Naive thymus-derived CD4-positive, alpha-beta T cell (primary cell): ENCODE data around the gene GLDN. TPM values are rescaled to one million over a fixed set of nuclear protein-coding genes. Genes with fewer than 3 reads are reported as not detected.
"Not testable (repeated sequence)": the region's sequence is repeated elsewhere in the genome, so short reads cannot be mapped to it uniquely, and the experiment has no call there.

Experiments used
- ATAC-seq: fragments of 150-1000 bp; cut with Tn5 transposase; 2 replicates; pipeline ENCODE4 v1.10.0; 2021; ENCODE audit warnings: mild to moderate bottlenecking, moderate library complexity
- CTCF ChIA-PET: fragments of 350-600 bp; sonication (Branson Sonifier 250); formaldehyde crosslinking; loops from one replicate; lab custom pipeline; 2021; ENCODE audit warnings: antibody characterized with exemption; lab: Charles Lee
- POLR2A ChIA-PET: fragments of 350-600 bp; sonication (Branson Sonifier 250); formaldehyde crosslinking; loops from one replicate; lab custom pipeline; 2021; ENCODE audit warnings: antibody characterized with exemption, inconsistent platforms; lab: Charles Lee
- DNase-seq, 9 donors: peaks; one replicate each; pipeline versions ENCODE4 v3.0.0 to v3.0.0-alpha.2; 2020 to 2022; ENCODE audit warnings: mixed read lengths in 1 of 9
- H3K27ac ChIP-seq: one replicate; pipeline ENCODE4 v1.7.0; 2013; ENCODE audit warnings: mild to moderate bottlenecking, low read depth, low read length, moderate library complexity
- H3K27me3 ChIP-seq, 2 donors: one replicate each; pipeline ENCODE4 v1.7.0; 2013; ENCODE audit warnings: low read length in 2 of 2, mild to moderate bottlenecking in 2 of 2, moderate library complexity in 2 of 2; ENCODE audit not compliant: control insufficient read depth in 2 of 2, insufficient read depth in 2 of 2
- H3K36me3 ChIP-seq, 3 experiments: 1 replicate in 2 of 3; 2 replicates in 1 of 3; pipeline ENCODE4 v1.7.0; 2013; ENCODE audit warnings: low read length in 3 of 3, mild to moderate bottlenecking in 3 of 3, moderate library complexity in 1 of 3; ENCODE audit not compliant: insufficient read depth in 3 of 3, control insufficient read depth in 2 of 3
- H3K4me1 ChIP-seq, 2 donors: one replicate each; pipeline ENCODE4 v1.7.0; 2013; ENCODE audit warnings: low read length in 2 of 2, mild to moderate bottlenecking in 2 of 2, moderate library complexity in 1 of 2; ENCODE audit not compliant: control insufficient read depth in 2 of 2, insufficient read depth in 2 of 2
- H3K4me3 ChIP-seq: 2 replicates; pipeline ENCODE4 v1.7.0; 2013; ENCODE audit warnings: mild to moderate bottlenecking, low read length
- H3K9me3 ChIP-seq, 3 experiments: 1 replicate in 2 of 3; 2 replicates in 1 of 3; pipeline ENCODE4 v1.7.0; 2013; ENCODE audit warnings: low read length in 3 of 3; ENCODE audit not compliant: control insufficient read depth in 2 of 3
- H3K27ac Mint-ChIP-seq, 9 donors: one replicate each; pipeline ENCODE4 v1.8.0; 2020 to 2022; ENCODE audit warnings: mixed read lengths in 9 of 9, mild to moderate bottlenecking in 8 of 9, moderate library complexity in 5 of 9, inconsistent platforms in 2 of 9
- H3K27me3 Mint-ChIP-seq, 5 donors: one replicate each; pipeline ENCODE4 v1.8.0; 2021 to 2022; ENCODE audit warnings: mixed read lengths in 5 of 5, mild to moderate bottlenecking in 1 of 5
- H3K36me3 Mint-ChIP-seq, 5 donors: one replicate each; pipeline ENCODE4 v1.8.0; 2020 to 2022; ENCODE audit warnings: mixed read lengths in 5 of 5, mild to moderate bottlenecking in 3 of 5, inconsistent platforms in 1 of 5
- H3K4me1 Mint-ChIP-seq, 7 donors: one replicate each; pipeline ENCODE4 v1.8.0; 2020 to 2022; ENCODE audit warnings: mixed read lengths in 7 of 7, mild to moderate bottlenecking in 3 of 7, inconsistent platforms in 1 of 7
- H3K4me3 Mint-ChIP-seq, 10 donors: one replicate each; pipeline ENCODE4 v1.8.0; 2020 to 2022; ENCODE audit warnings: mild to moderate bottlenecking in 10 of 10, mixed read lengths in 10 of 10, moderate library complexity in 6 of 10, inconsistent platforms in 2 of 10
- H3K9me3 Mint-ChIP-seq, 11 donors: one replicate each; pipeline ENCODE4 v1.8.0; 2020 to 2022; ENCODE audit warnings: mixed read lengths in 11 of 11, mild to moderate bottlenecking in 4 of 11, inconsistent platforms in 1 of 11, moderate library complexity in 1 of 11
- intact Hi-C, 2 donors: fragments of 100-400 bp; cut with micrococcal nuclease; formaldehyde crosslinking; loops; one replicate each; pipeline ENCODE4 v1.15.1; 2023
- polyA plus RNA-seq, 2 donors: library from polyadenylated mRNA; unstranded; fragments of 300-500 nt; fragmentation: Illumina TruSeq; gene quantifications; one replicate each; pipeline ENCODE4 v1.2.3, GENCODE V29; 2021
- total RNA-seq, 6 experiments: library from RNA in 5 of 6; stranded (reverse) in 5 of 6; gene quantifications; 1 replicate in 5 of 6; 2 replicates in 1 of 6; pipeline ENCODE4 v1.2.3 and lab custom pipeline; 2021 to 2026

GLDN gene
- total and polyA plus RNA-seq, 7 experiments from 2014 or later, result not detected

DNA sequence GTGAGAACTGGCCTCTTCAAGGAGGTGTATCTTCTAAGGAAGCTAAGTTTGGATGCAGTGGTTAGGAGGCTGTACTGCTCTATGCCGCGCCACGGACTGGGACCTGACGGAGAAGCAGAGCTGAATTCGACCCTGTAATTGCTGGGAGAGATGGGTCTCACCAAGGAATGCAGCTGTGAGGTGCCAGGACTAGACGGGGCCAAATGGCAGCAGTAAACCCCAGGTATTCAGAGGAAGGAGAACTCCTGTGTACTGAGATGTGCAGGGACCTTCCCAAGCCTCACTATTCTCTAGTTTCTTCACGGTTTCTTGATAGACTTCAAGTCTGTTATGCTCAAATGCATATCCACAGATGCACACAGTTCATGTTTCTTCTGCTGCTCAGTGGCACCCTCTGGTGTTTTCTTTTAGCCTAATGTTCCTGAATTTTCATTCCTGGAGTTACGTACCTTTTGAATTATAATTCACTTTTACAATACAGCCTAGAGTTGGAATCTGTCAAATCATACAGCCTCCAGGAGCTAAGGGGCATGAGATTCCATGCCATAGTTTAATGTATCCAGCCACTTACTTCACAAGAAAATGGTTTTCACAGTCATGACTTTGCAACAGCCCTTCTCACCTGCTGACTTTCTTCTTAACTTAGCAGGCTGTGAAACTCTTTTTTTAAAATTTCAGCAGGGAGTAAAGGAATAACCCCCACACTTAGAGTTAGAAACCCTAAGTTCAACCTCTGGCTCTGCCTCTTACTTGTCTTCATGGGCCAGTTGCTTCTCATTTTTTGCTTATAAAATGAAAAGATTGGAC, 61.8 kb downstream of the GLDN start:
- Mint-ChIP-seq H3K4me3 (no peak overlapping the region), H3K36me3 (no peaks in the 10 kb centered on the region), H3K27me3 (peaks cover 11 to 35% (median 27%) of the 10 kb centered on the region in 5 donors), H3K9me3 (no peaks in the 10 kb centered on the region), H3K4me1 (no peaks in the 10 kb centered on the region), H3K27ac (no peak overlapping the region)
- Histone ChIP-seq H3K27ac (no peak overlapping the region), H3K27me3 (no peaks in the 10 kb centered on the region), H3K4me1 (no peaks in the 10 kb centered on the region), H3K9me3 (no peaks in the 10 kb centered on the region), H3K36me3 (no peaks in the 10 kb centered on the region), H3K4me3 (no peak overlapping the region)
- ChIA-PET CTCF (interaction anchor here (0.5 kb wide), 1 partner anchor 1531 kb away, joined by 3 read pairs; no protein-coding TSS in a partner anchor), POLR2A (no interaction called here)
- intact Hi-C loops, result loop anchor here in 1 of 2 donors (5.0 kb wide), 1 partner anchor 241 kb away; no protein-coding TSS in a partner anchor
- ATAC-seq (no peak), DNase-seq (no peak)

DNA sequence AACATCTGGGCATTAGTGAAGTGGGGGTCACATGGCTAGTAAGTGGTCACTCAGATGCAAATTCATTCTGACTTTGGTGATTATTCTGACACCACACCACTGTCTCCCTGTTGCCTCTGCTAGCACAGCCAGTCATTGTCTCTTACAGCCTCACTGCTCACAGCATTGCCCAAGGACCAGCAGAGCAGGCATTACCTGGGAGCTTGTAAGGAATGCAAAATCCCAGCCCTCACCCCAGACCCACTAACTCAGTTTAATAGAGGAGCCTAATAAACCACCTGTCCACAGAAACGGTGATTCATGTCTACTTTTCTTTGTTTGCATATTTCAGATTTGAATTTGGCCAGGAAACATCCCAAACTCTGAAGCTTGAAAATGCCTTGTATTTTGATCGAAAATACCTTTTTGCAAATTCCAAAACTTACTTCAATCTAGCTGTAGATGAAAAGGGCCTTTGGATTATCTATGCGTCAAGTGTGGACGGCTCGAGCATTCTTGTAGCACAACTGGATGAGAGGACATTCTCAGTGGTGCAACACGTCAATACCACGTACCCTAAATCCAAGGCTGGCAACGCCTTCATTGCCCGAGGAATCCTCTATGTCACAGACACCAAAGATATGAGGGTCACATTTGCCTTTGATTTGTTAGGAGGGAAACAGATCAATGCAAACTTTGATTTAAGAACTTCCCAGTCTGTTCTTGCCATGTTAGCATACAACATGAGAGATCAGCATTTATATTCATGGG, 62.7 kb downstream of the GLDN start:
- Mint-ChIP-seq H3K4me1 (no peaks in the 10 kb centered on the region), H3K27ac (no peak overlapping the region), H3K4me3 (no peak overlapping the region), H3K9me3 (no peaks in the 10 kb centered on the region), H3K36me3 (no peaks in the 10 kb centered on the region), H3K27me3 (peaks cover 12 to 35% (median 27%) of the 10 kb centered on the region in 5 donors)
- ATAC-seq (no peak), DNase-seq (no peak)
- Histone ChIP-seq H3K36me3 (no peaks in the 10 kb centered on the region), H3K4me1 (no peaks in the 10 kb centered on the region), H3K27ac (no peak overlapping the region), H3K4me3 (no peak overlapping the region), H3K9me3 (no peaks in the 10 kb centered on the region), H3K27me3 (no peaks in the 10 kb centered on the region)
- ChIA-PET POLR2A (no interaction called here), CTCF (interaction anchor here (0.5 kb wide), 1 partner anchor 1530 kb away, joined by 3 read pairs; no protein-coding TSS in a partner anchor)
- intact Hi-C loops, result loop anchor here in 1 of 2 donors (5.0 kb wide), 1 partner anchor 242 kb away; no protein-coding TSS in a partner anchor

DNA sequence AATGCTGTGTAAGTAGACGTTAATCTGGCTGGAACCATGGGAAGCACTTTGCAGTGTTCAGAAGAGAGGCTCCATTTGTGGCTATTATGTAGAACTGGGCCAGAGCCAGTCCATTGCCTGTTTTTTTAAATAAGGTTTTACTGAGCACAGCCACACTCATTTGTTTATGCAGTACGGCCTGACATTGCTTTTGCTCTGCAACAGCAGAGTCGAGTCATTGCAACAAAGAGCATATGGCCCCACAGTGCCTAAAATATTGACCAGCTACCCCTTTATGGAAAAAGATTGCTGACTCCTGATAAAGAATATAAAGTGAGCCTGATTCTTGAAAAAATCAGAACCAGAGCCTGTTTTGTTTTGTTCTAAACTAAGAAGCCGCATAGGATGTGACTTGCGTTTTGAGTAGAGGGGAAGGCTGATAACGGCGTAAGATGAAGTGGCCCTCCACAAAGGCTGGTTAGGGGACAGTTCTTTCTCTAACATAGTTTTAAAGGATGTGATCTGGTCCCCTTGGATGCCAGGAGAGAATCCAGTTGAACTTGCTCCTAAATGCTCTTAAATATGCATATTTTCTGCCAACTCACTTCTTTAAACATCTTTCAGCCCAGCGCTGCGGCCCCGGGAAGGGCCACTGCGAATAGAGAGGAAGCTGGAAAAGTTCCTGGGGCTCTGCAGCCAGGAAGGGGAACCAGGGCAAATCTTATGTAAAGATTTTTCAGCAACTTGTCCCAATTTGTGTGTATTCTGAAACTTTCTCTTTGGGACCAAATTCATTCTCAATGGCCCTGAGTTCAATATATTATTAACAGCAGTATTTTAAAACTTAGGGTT, 64.5 kb downstream of the GLDN start:
- DNase-seq, result no peak
- CTCF ChIA-PET, result no interaction called here
- ATAC-seq, result no peak
- Histone ChIP-seq H3K27ac (no peak overlapping the region), H3K27me3 (no peaks in the 10 kb centered on the region), H3K4me1 (no peaks in the 10 kb centered on the region), H3K36me3 (no peaks in the 10 kb centered on the region), H3K4me3 (no peak overlapping the region), H3K9me3 (no peaks in the 10 kb centered on the region)
- intact Hi-C loops, result no loop called here
- H3K9me3 Mint-ChIP-seq, result peaks cover 0 to 5% (median 0%) of the 10 kb centered on the region in 11 donors
- H3K27me3 Mint-ChIP-seq, result peaks cover 18 to 39% (median 33%) of the 10 kb centered on the region in 5 donors
- no peak overlapping the region for H3K4me3 Mint-ChIP-seq
- no peaks in the 10 kb centered on the region for H3K4me1 Mint-ChIP-seq
- H3K36me3 Mint-ChIP-seq, result no peaks in the 10 kb centered on the region
- H3K27ac Mint-ChIP-seq, result no peak overlapping the region
- POLR2A ChIA-PET, result interaction anchor here (0.6 kb wide), 1 partner anchor 74 kb away, joined by 3 read pairs; no protein-coding TSS in a partner anchor

DNA sequence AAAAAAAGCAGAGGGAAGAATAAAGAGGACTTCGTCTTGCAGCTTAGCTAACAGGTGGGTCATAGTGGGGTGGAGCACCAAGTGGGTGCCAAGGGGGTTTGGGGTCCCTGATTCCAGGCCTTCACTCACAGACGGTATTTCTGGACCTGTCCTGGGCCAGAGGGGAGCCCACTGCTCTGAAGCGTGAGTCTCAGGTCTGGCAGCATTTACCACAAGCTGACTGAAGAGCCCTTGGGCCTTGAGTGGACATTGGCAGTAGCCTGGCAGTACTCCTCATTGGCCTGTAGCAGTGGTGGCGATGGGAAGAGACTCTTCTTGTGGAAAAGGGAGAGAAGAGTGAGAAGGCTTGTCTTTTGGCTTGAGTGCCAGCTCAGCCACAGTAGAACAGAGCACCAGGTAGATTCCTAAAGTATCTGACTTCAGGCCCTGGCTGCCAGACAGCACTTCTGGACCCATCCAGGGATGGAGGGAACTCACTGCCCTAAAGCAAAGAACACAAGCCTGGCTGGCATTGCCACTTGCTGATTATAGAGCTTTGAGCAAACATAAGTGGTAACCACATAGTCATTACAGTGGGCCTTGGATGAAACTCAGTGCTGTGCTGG, 72.9 kb downstream of the GLDN start:
- POLR2A ChIA-PET, result no interaction called here
- Histone ChIP-seq H3K27me3 (no peaks in the 10 kb centered on the region), H3K4me3 (no peak overlapping the region), H3K36me3 (no peaks in the 10 kb centered on the region), H3K27ac (no peak overlapping the region), H3K4me1 (no peaks in the 10 kb centered on the region), H3K9me3 (no peaks in the 10 kb centered on the region)
- Mint-ChIP-seq H3K4me1 (no peaks in the 10 kb centered on the region), H3K4me3 (no peak overlapping the region), H3K36me3 (no peaks in the 10 kb centered on the region), H3K27me3 (peaks cover 7 to 26% (median 11%) of the 10 kb centered on the region in 5 donors), H3K9me3 (peaks cover 0 to 11% (median 0%) of the 10 kb centered on the region in 11 donors), H3K27ac (peak overlapping the region in 1 of 9 donors; percentile 41)
- no peak for DNase-seq
- no peak for ATAC-seq
- intact Hi-C loops, result no loop called here
- CTCF ChIA-PET, result no interaction called here

DNA sequence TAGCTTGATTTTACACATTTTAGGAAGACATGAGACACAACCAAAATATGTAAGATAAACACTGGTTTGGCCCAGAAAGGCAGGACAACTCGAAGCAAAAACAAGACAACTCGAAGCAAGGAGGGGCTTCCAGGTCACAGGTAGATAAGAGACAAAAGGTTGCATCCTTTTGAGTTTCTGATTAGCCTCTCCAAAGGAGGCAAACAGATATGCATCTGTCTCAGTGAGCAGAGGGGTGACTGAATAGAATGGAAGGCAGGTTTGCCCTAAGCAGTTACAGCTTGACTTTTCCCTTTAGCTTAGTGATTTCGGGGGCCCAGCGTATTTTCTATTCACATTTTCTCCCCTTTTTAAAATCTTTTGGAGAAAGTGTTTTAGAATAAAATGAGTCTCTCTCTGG, 74.7 kb downstream of the GLDN start:
- CTCF ChIA-PET, result no interaction called here

DNA sequence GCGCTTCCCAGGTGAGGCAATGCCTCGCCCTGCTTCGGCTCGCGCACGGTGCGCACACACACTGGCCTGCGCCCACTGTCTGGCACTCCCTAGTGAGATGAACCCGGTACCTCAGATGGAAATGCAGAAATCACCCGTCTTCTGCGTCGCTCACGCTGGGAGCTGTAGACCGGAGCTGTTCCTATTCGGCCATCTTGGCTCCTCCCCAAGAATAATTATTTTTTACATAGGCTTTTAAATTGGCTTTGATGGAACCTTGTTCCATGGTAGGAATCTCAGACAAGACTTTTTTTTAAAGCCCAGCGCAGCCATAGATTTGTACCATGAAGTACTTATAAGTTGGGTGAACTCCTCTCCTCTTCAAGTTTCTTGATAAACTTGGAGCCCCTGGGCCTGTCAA, 81.6 kb downstream of the GLDN start:
- H3K9me3 ChIP-seq, H3K36me3 ChIP-seq, H3K9me3 Mint-ChIP-seq, H3K27ac ChIP-seq, intact Hi-C loops, H3K27me3 Mint-ChIP-seq, ATAC-seq, POLR2A ChIA-PET, H3K27me3 ChIP-seq, H3K4me3 ChIP-seq, H3K4me1 ChIP-seq, CTCF ChIA-PET, H3K4me3 Mint-ChIP-seq, DNase-seq, H3K4me1 Mint-ChIP-seq, H3K27ac Mint-ChIP-seq, H3K36me3 Mint-ChIP-seq: not testable (repeated sequence)

More for the DNA sequence above, 74.7 kb downstream of the GLDN start:
- ATAC-seq, result no peak
- no peaks in the 10 kb centered on the region for H3K36me3 Mint-ChIP-seq
- intact Hi-C loops, result no loop called here
- Histone ChIP-seq H3K27me3 (no peaks in the 10 kb centered on the region), H3K4me3 (no peak overlapping the region), H3K9me3 (no peaks in the 10 kb centered on the region), H3K36me3 (no peaks in the 10 kb centered on the region), H3K4me1 (no peaks in the 10 kb centered on the region), H3K27ac (no peak overlapping the region)
- no peaks in the 10 kb centered on the region for H3K4me1 Mint-ChIP-seq
- no peak for DNase-seq
- H3K9me3 Mint-ChIP-seq, result peaks cover 0 to 10% (median 0%) of the 10 kb centered on the region in 11 donors
- H3K27me3 Mint-ChIP-seq, result peaks cover 7 to 13% (median 8%) of the 10 kb centered on the region in 5 donors
- no peak overlapping the region for H3K4me3 Mint-ChIP-seq
- H3K27ac Mint-ChIP-seq, result no peak overlapping the region
- POLR2A ChIA-PET, result no interaction called here
